NK-92 (cell line): ENCODE measurements around the gene GPC3.
"Not testable (repeated sequence)": the region's sequence is repeated elsewhere in the genome, so short reads cannot be mapped to it uniquely, and the experiment has no call there.

Experiments
- DNase-seq: peaks from one replicate; lab custom pipeline; 2025; ENCODE audit not compliant: unreplicated experiment; lab: John Stamatoyannopoulos, UW

The GPC3 gene

GRCh38 chrX:133999031-133999705 lies 13.8 kb upstream of the GPC3 start:
- no peak for DNase-seq

- DNase-seq, result no peak
Measured at GRCh38 chrX:133995759-133996158, 10.4 kb upstream of the GPC3 start.

- DNase-seq, result no peak
Measured at GRCh38 chrX:133994576-133994975, 9.2 kb upstream of the GPC3 start.

- DNase-seq, result no peak
Measured at GRCh38 chrX:133992882-133993281, 7.5 kb upstream of the GPC3 start.

- no peak for DNase-seq
Measured at GRCh38 chrX:133991814-133992213, 6.4 kb upstream of the GPC3 start.

- DNase-seq, result not testable (repeated sequence)
Measured at GRCh38 chrX:133991057-133991456, 5.7 kb upstream of the GPC3 start.

GRCh38 chrX:133989993-133990392 lies 4.6 kb upstream of the GPC3 start:
- DNase-seq, result no peak

GRCh38 chrX:133989490-133989889 lies 4.1 kb upstream of the GPC3 start:
- DNase-seq, result no peak

GRCh38 chrX:133988010-133988409 lies 2.6 kb upstream of the GPC3 start:
- no peak for DNase-seq

GRCh38 chrX:133987188-133987587 lies 1.8 kb upstream of the GPC3 start:
- no peak for DNase-seq

GRCh38 chrX:133985967-133986683 lies 731 bp upstream of the GPC3 start:
- no peak for DNase-seq

GRCh38 chrX:133984857-133985163 lies 584 bp downstream of the GPC3 start:
- no peak for DNase-seq

GRCh38 chrX:133983974-133984845 lies 1.2 kb downstream of the GPC3 start:
- no peak for DNase-seq

- no peak for DNase-seq
Measured at GRCh38 chrX:133983256-133983973, 2.0 kb downstream of the GPC3 start.

GRCh38 chrX:133981924-133982323 lies 3.5 kb downstream of the GPC3 start:
- DNase-seq, result no peak

GRCh38 chrX:133980832-133981588 lies 4.4 kb downstream of the GPC3 start:
- no peak for DNase-seq

GRCh38 chrX:133980406-133980805 lies 5.0 kb downstream of the GPC3 start:
- DNase-seq, result no peak

- no peak for DNase-seq
Measured at GRCh38 chrX:133979641-133980230, 5.7 kb downstream of the GPC3 start.

- no peak for DNase-seq
Measured at GRCh38 chrX:133973704-133974103, 11.7 kb downstream of the GPC3 start.

GRCh38 chrX:133972916-133973315 lies 12.5 kb downstream of the GPC3 start:
- DNase-seq, result no peak
